ENCODE results near the gene MLYCD.

GRCh38 chr16:83925957-83926725, 27.2 kb downstream of the MLYCD start:
- TF ChIP-seq, protein P1, sequence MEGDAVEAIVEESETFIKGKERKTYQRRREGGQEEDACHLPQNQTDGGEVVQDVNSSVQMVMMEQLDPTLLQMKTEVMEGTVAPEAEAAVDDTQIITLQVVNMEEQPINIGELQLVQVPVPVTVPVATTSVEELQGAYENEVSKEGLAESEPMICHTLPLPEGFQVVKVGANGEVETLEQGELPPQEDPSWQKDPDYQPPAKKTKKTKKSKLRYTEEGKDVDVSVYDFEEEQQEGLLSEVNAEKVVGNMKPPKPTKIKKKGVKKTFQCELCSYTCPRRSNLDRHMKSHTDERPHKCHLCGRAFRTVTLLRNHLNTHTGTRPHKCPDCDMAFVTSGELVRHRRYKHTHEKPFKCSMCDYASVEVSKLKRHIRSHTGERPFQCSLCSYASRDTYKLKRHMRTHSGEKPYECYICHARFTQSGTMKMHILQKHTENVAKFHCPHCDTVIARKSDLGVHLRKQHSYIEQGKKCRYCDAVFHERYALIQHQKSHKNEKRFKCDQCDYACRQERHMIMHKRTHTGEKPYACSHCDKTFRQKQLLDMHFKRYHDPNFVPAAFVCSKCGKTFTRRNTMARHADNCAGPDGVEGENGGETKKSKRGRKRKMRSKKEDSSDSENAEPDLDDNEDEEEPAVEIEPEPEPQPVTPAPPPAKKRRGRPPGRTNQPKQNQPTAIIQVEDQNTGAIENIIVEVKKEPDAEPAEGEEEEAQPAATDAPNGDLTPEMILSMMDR (IDR thresholded peaks at IDR 0.05; ENCODE audit: poor library complexity, severe bottlenecking) = no peak
- TF ChIP-seq RAD21 (conservative IDR thresholded peaks at IDR 0.05) = no peak
- TF ChIP-seq POLR2AphosphoS5 (IDR thresholded peaks at IDR 0.05) = no peak
- TF ChIP-seq EZH2 (IDR thresholded peaks at IDR 0.05; ENCODE audit: borderline replicate concordance, insufficient read depth, low read length, poor library complexity, severe bottlenecking) = no peak
- TF ChIP-seq REST (IDR thresholded peaks at IDR 0.05; ENCODE audit: borderline replicate concordance) = no peak
- TF ChIP-seq EP300 (conservative IDR thresholded peaks at IDR 0.05; ENCODE audit: poor library complexity, severe bottlenecking) = no peak
- TF ChIP-seq MXI1 (conservative IDR thresholded peaks at IDR 0.05; ENCODE audit: poor library complexity, severe bottlenecking) = no peak

All from neural cell (in vitro differentiated cells).